ENCODE results near the gene CPN1. TPM values are rescaled to one million over a fixed set of nuclear protein-coding genes. Genes with fewer than 3 reads are reported as not detected.
A peak's percentile ranks its signal among the peaks of the same experiment; 100 is the strongest.

Gene CPN1
- total and polyA plus RNA-seq, 2 donors from 2014 or later: 0.43 TPM; not detected in 1

DNA sequence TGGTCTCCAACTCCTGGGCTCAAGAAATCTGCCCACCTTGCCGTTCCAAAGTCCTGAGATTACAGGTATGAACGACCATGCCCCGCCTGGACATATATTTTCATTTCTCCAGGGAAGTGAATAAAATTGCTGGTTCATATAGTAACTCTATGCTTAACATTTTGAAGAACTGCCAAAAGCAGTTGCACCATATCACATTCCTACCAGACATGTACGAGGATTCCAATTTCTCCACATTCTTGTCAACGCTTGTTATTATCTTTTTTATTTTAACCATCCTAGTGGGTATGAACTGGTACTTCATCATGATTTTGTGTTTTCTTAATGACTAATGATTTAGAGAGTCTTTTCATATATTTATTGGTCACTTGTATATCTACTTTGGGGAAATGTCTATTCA is 21.9 kb upstream of the CPN1 start:
- TF ChIP-seq, protein P1, sequence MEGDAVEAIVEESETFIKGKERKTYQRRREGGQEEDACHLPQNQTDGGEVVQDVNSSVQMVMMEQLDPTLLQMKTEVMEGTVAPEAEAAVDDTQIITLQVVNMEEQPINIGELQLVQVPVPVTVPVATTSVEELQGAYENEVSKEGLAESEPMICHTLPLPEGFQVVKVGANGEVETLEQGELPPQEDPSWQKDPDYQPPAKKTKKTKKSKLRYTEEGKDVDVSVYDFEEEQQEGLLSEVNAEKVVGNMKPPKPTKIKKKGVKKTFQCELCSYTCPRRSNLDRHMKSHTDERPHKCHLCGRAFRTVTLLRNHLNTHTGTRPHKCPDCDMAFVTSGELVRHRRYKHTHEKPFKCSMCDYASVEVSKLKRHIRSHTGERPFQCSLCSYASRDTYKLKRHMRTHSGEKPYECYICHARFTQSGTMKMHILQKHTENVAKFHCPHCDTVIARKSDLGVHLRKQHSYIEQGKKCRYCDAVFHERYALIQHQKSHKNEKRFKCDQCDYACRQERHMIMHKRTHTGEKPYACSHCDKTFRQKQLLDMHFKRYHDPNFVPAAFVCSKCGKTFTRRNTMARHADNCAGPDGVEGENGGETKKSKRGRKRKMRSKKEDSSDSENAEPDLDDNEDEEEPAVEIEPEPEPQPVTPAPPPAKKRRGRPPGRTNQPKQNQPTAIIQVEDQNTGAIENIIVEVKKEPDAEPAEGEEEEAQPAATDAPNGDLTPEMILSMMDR (IDR thresholded peaks at IDR 0.05; ENCODE audit: borderline replicate concordance, extremely low read depth, insufficient read depth): no peak
- H3K36me3 ChIP-seq (ENCODE audit: control insufficient read depth in 2 of 3, insufficient read depth in 3 of 3, low read length in 3 of 3): no peaks in the 10 kb centered on the region
- H3K4me3 ChIP-seq (ENCODE audit: low read length in 3 of 3): no peak overlapping the region
- no peaks in the 10 kb centered on the region for H3K9me3 ChIP-seq (ENCODE audit: control insufficient read depth in 2 of 3, insufficient read depth in 1 of 3, low read length in 3 of 3)
- no peak overlapping the region for H3K9ac ChIP-seq (ENCODE audit: low read length in 3 of 3)
- DNase-seq: no peak
- no peak overlapping the region for H3K27ac ChIP-seq (ENCODE audit: low read depth in 2 of 2, low read length in 2 of 2)
- no peaks in the 10 kb centered on the region for H3K27me3 ChIP-seq (ENCODE audit: control insufficient read depth, insufficient read depth, low read length)
- intact Hi-C loops (cut with DNase I): no loop called here
- no peaks in the 10 kb centered on the region for H3K4me1 ChIP-seq (ENCODE audit: control insufficient read depth in 2 of 3, insufficient read depth in 2 of 3, low read depth in 1 of 3, low read length in 3 of 3)
- no peak for FAIRE-seq

DNA sequence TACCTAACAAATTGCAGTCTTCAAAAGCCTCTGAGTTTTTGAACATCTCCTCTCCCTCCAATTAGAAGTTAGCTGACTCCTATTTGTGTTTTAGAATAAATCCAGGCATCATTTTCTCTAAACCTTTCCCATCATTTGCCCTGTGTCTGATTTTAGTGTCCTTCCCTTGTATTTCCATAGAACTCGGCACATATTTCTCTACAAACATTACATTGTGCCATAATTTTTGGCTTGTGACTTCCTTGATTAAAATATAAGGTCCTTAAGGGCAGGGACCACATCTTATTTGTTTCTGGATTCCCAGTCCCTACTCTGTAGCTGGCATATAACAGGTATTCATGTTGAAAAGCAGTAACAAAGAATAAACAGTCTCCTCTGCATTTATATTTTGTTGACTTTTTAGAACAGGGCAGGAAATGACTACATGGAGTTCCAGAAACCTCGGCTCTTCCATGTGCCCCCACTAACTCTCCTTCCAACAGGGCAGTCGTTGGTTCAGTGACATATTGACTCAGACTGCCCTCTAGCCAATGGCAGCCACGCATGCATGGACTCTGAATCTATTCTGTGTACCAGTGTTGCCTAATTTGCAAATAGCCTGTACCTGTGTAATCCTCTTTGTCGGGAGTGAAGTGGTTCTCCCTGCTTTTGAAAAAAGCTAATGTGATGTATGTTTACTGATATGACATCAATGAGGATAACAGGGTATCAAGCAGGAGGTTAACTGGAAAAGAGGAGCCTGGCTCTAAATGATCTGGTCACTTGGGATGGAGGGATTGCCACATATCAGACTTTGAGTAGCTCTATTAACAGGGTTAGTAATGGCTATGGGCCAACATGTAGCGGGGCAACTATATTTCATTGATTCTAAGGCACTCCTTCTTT is 19.8 kb upstream of the CPN1 start:
- DNase-seq: peak in 1 of 5 donors; percentile 4
- Histone ChIP-seq H3K4me1 (ENCODE audit: control insufficient read depth in 2 of 3, insufficient read depth in 2 of 3, low read depth in 1 of 3, low read length in 3 of 3) (no peaks in the 10 kb centered on the region), H3K27ac (ENCODE audit: low read depth in 2 of 2, low read length in 2 of 2) (no peak overlapping the region), H3K4me3 (ENCODE audit: low read length in 3 of 3) (no peak overlapping the region), H3K27me3 (ENCODE audit: control insufficient read depth, insufficient read depth, low read length) (no peaks in the 10 kb centered on the region), H3K36me3 (ENCODE audit: control insufficient read depth in 2 of 3, insufficient read depth in 3 of 3, low read length in 3 of 3) (no peaks in the 10 kb centered on the region), H3K9me3 (ENCODE audit: control insufficient read depth in 2 of 3, insufficient read depth in 1 of 3, low read length in 3 of 3) (peaks cover 0 to 8% (median 0%) of the 10 kb centered on the region in 3 donors), H3K9ac (ENCODE audit: low read length in 3 of 3) (no peak overlapping the region)
- no peak for FAIRE-seq
- intact Hi-C loops (cut with DNase I): no loop called here
- TF ChIP-seq, protein P1 (IDR thresholded peaks at IDR 0.05; ENCODE audit: borderline replicate concordance, extremely low read depth, insufficient read depth): peak; percentile 0

DNA sequence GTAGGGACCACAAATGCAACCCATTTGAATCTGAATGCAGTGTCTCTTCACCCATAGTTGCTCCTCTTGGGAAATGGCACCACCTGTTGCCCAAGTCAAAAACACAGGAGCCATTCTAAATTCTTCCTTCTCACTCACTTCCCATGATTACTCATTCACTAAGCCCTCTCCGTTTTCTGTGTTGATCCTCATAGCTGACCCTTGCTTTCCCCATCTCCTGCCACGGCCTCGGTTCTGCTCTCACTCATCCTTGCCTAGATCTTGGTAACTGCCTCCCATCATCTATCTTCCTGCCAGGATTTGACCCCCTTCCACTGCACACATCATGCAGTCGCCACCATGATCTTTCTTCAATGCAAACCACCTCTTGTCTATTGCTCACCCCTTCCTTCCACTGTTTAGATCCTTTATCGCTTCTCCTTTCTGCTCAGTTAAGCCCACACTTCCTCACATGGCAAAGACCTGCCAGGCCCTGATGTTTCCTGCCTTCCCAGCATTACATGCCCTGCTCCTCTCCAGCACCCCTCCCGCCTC is 19.0 kb upstream of the CPN1 start:
- no peak overlapping the region for H3K4me3 ChIP-seq (ENCODE audit: low read length in 3 of 3)
- FAIRE-seq (no peak), DNase-seq (peak in 1 of 5 donors; percentile 10)
- no peaks in the 10 kb centered on the region for H3K4me1 ChIP-seq (ENCODE audit: control insufficient read depth in 2 of 3, insufficient read depth in 2 of 3, low read depth in 1 of 3, low read length in 3 of 3)
- TF ChIP-seq, protein P1 (IDR thresholded peaks at IDR 0.05; ENCODE audit: borderline replicate concordance, extremely low read depth, insufficient read depth): peak; percentile 24
- H3K36me3 ChIP-seq (ENCODE audit: control insufficient read depth in 2 of 3, insufficient read depth in 3 of 3, low read length in 3 of 3): no peaks in the 10 kb centered on the region
- intact Hi-C loops (cut with DNase I): no loop called here
- no peaks in the 10 kb centered on the region for H3K27me3 ChIP-seq (ENCODE audit: control insufficient read depth, insufficient read depth, low read length)
- peaks cover 0 to 8% (median 0%) of the 10 kb centered on the region in 3 donors for H3K9me3 ChIP-seq (ENCODE audit: control insufficient read depth in 2 of 3, insufficient read depth in 1 of 3, low read length in 3 of 3)
- no peak overlapping the region for H3K9ac ChIP-seq (ENCODE audit: low read length in 3 of 3)
- no peak overlapping the region for H3K27ac ChIP-seq (ENCODE audit: low read depth in 2 of 2, low read length in 2 of 2)
